ENCODE data around the gene RAPGEF4. TPM values are rescaled to one million over a fixed set of nuclear protein-coding genes. Genes with fewer than 3 reads are reported as not detected.

RAPGEF4 gene
- polyA plus RNA-seq, 1 experiment: 0.60 TPM

GRCh38 chr2:172846551-172846950, 110.9 kb downstream of the RAPGEF4 start:
- CTCF ChIA-PET: no interaction called here
- Histone ChIP-seq H3K27me3 (ENCODE audit: control insufficient read depth, insufficient read depth, low read length) (no peaks in the 10 kb centered on the region), H3K4me3 (ENCODE audit: low read depth, low read length) (no peak overlapping the region), H3K36me3 (ENCODE audit: control insufficient read depth, insufficient read depth, low read length) (no peaks in the 10 kb centered on the region)
- TF ChIP-seq CTCF (IDR thresholded peaks at IDR 0.05; ENCODE audit: insufficient read depth, low read depth, low read length): no peak
- DNase-seq (ENCODE audit: low read depth): no peak
- POLR2A ChIA-PET: no interaction called here

- ChIA-PET POLR2A (no interaction called here), CTCF (no interaction called here)
- Histone ChIP-seq H3K4me3 (ENCODE audit: low read depth, low read length) (no peak overlapping the region), H3K27me3 (ENCODE audit: control insufficient read depth, insufficient read depth, low read length) (no peaks in the 10 kb centered on the region), H3K36me3 (ENCODE audit: control insufficient read depth, insufficient read depth, low read length) (no peaks in the 10 kb centered on the region)
- TF ChIP-seq CTCF (IDR thresholded peaks at IDR 0.05; ENCODE audit: insufficient read depth, low read depth, low read length): no peak
- no peak for DNase-seq (ENCODE audit: low read depth)
Measured at GRCh38 chr2:172847188-172847587, 111.5 kb downstream of the RAPGEF4 start.

GRCh38 chr2:172848519-172848918, 112.9 kb downstream of the RAPGEF4 start:
- no peak overlapping the region for H3K4me3 ChIP-seq (ENCODE audit: low read depth, low read length)
- ChIA-PET POLR2A (no interaction called here), CTCF (interaction anchor here (0.8 to 1.4 kb wide), 3 partner anchors 9 to 82 kb away, joined by 3 to 7 read pairs (median 3); no protein-coding TSS in a partner anchor)
- no peak for TF ChIP-seq CTCF (IDR thresholded peaks at IDR 0.05; ENCODE audit: insufficient read depth, low read depth, low read length)
- H3K27me3 ChIP-seq (ENCODE audit: control insufficient read depth, insufficient read depth, low read length): no peaks in the 10 kb centered on the region
- no peaks in the 10 kb centered on the region for H3K36me3 ChIP-seq (ENCODE audit: control insufficient read depth, insufficient read depth, low read length)
- DNase-seq (ENCODE audit: low read depth): no peak

DNA sequence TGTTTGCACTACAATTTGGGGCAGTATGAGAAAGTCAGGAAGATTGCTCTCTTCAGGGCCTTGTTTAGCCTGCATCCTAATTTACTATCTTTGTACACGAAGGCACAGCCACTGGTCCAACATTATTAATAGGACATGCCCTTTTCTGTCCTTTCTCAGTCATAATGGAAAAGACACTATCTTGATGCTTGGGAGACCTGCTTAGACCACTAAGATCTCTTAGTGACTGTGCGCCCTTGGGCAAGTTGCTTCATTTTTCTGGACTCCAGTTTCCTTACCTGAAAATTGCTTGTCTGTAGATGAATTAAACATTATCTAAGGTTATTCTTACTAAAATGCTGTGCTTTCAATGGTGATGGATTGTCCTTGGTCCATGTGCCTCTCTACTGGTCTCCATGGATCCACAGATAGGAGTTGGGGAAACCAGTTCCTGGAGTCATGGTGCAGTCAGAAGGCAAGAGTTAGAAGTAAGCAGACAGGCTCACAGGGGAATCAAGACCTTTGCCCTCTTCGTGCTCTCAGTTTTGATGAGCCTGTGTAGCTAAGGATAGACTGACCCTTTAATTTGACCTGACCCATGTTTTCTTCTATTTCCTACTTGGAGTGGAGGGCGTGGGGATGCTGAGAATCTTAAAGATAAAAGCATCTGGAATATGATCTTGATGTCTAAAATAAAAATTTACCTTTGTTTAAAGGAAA, 114.0 kb downstream of the RAPGEF4 start:
- ChIA-PET CTCF (interaction anchor here (1.1 to 1.4 kb wide), 2 partner anchors 10 to 14 kb away, joined by 3 to 7 read pairs; no protein-coding TSS in a partner anchor), POLR2A (no interaction called here)
- H3K4me3 ChIP-seq (ENCODE audit: low read depth, low read length): no peak overlapping the region
- no peaks in the 10 kb centered on the region for H3K36me3 ChIP-seq (ENCODE audit: control insufficient read depth, insufficient read depth, low read length)
- no peak for TF ChIP-seq CTCF (IDR thresholded peaks at IDR 0.05; ENCODE audit: insufficient read depth, low read depth, low read length)
- DNase-seq (ENCODE audit: low read depth): no peak
- no peaks in the 10 kb centered on the region for H3K27me3 ChIP-seq (ENCODE audit: control insufficient read depth, insufficient read depth, low read length)

DNA sequence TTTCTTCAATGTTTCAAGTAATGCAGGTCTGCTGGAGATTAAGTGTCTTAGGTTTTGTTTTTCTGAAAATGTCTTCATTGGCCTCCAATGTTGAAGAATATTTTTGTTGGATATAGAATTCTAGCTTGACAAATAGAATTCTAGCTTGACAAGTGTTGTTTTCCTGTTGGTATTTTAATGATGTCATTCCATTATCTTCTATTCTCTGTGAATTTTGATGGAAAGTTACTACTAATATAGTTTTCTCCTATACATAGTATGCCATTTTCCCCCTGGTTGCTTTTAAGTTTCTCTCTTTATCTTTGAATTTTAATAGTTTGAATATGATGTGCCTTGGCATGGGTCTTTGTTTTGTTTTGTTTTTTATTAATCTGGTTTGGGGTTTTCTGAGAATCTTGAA, 119.9 kb downstream of the RAPGEF4 start:
- CTCF ChIA-PET: interaction anchor here (2.2 kb wide), 1 partner anchor 10 kb away, joined by 6 read pairs; no protein-coding TSS in a partner anchor
- Histone ChIP-seq H3K36me3 (ENCODE audit: control insufficient read depth, insufficient read depth, low read length) (no peaks in the 10 kb centered on the region), H3K27me3 (ENCODE audit: control insufficient read depth, insufficient read depth, low read length) (no peaks in the 10 kb centered on the region), H3K4me3 (ENCODE audit: low read depth, low read length) (no peak overlapping the region)
- POLR2A ChIA-PET: no interaction called here
- TF ChIP-seq CTCF (IDR thresholded peaks at IDR 0.05; ENCODE audit: insufficient read depth, low read depth, low read length): no peak
- DNase-seq (ENCODE audit: low read depth): no peak
